ENCODE data around the gene TCAF2.
"Not testable (repeated sequence)": the region's sequence is repeated elsewhere in the genome, so short reads cannot be mapped to it uniquely, and the experiment has no call there.

Gene TCAF2

DNA sequence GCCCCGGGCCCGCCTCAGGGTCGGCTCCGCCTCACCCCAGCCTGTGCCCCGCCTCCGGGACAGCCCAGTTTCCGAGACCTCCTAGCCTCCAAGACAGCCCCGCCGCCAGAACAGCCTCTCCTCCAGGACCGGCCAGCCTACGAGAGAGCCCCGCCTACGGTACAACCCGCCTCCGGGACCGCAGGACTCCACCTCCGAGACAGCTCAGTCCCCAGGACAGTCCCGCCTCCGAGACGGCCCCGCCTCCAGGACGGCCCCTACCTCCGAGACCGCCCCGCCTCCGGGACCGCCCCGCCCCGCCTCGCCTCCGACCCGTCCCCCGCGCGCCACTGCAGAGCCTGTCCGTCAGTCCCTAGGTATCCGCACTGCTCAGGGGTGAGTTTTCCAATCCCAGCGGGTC, at the start of gene TCAF2:
Gene TCAF2 (plus strand): TSS at position 329 of the 400 bp plus-strand sequence.
- not testable (repeated sequence) for DNase-seq (ENCODE audit: low spot score)

GRCh38 chr7:143571501-143571900, 49.3 kb upstream of the TCAF2 start, which contains the start of gene CTAGE15:
Gene CTAGE15 (plus strand): TSS chr7:143571801. CDS start chr7:143571818, 17 bp downstream.
- not testable (repeated sequence) for DNase-seq (ENCODE audit: low spot score)

GRCh38 chr7:143588183-143588582, 32.6 kb upstream of the TCAF2 start:
- DNase-seq (ENCODE audit: low spot score): not testable (repeated sequence)

DNA sequence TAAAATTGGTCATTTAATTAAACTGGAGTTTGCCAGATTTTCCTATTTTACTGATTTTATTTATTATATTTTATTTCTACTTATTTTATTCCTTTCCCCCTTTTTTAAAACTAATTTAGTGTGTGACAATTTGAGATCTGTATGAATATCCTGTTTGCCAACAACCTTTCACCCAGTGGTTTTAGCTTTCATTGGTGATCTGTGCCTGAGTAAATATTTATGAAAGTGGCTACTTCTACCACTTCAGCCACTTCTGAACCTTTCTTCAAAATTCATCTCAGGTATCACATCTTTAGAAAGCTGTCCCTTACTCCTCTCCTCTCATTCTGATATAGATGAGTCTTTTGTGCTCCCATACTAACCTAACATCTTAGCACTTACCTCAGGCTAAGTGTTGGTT, 30.9 kb upstream of the TCAF2 start:
- DNase-seq (ENCODE audit: low spot score): not testable (repeated sequence)

DNA sequence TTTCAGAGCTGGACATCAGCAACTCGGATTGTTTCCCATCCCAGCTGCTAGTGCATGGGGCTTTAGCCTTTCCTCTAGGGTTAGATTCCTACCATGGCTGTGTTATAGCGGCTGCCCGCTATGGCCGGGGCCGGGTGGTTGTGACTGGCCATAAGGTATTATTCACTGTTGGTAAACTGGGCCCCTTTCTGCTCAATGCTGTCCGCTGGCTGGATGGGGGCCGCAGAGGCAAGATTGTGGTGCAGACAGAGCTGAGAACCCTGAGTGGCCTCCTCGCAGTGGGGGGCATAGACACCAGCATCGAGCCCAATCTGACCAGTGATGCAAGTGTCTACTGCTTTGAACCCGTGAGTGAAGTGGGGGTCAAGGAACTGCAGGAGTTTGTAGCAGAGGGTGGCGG, 22.7 kb upstream of the TCAF2 start:
- not testable (repeated sequence) for DNase-seq (ENCODE audit: low spot score)

- DNase-seq (ENCODE audit: low spot score): not testable (repeated sequence)
These were observed 17.2 kb upstream of the TCAF2 start for GRCh38 chr7:143603549-143603948.

DNA sequence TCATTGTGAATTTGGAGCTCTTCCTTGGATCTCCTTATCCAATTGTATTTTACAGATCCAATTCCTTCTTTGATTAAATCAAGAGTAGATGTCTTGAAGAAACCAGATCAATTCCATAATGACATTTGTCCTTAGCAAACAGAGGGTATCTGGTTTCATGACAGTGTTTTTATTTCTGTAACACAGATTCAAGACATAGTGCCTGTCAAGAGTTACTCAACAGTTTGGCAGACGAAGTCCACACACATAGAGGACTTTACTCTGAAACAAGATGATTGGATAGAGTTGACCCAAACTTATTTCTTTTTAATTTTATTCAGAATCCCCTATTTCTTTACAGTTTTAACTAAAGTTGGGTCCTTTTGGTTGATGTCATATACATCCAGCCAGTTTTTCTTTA, 14.7 kb upstream of the TCAF2 start:
- not testable (repeated sequence) for DNase-seq (ENCODE audit: low spot score)

GRCh38 chr7:143615545-143615944, 5.2 kb upstream of the TCAF2 start:
- not testable (repeated sequence) for DNase-seq (ENCODE audit: low spot score)

DNA sequence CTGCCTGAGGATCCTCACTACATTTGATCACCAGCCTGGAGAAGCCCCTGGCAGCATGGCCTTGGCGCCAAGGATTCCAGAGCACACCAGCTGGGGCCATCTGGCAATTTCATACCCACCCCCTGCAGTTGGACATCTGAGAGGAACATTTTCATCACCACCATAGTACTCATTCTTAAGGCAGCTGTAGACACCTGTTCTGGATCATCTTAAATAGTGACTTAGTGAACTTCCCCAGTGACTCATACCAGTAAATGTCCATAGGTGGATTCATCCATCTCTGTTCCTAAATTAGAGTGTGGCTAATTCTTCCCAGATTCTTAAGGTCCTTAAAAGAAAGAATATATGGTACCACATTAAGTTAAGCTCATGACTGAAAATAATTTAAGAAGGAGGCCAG, 3.6 kb upstream of the TCAF2 start:
- DNase-seq (ENCODE audit: low spot score): not testable (repeated sequence)

- not testable (repeated sequence) for DNase-seq (ENCODE audit: low spot score)
These were observed 716 bp upstream of the TCAF2 start for GRCh38 chr7:143620058-143620457.

DNA sequence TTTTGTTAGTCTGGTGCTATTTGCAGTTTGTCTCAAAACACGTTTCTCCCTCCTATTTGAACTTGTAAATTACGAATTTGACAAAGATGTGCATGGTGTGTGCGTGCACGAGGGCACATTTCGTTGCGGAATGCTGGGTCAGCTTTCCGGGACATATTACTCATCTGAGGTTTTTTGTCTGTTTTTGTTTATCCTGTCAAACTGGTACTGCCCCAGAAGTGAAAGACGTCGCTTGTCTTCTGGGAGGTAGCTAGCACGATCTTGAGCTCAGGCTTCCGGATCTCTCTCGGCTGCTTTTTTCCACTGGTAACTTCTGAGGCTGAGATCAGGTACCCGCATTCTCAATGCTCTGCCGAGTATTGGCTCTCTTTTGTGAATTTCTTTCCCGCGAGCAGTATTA, 401 bp downstream of the TCAF2 start:
- not testable (repeated sequence) for DNase-seq (ENCODE audit: low spot score)

GRCh38 chr7:143622130-143622529, 1.4 kb downstream of the TCAF2 start:
- not testable (repeated sequence) for DNase-seq (ENCODE audit: low spot score)

DNA sequence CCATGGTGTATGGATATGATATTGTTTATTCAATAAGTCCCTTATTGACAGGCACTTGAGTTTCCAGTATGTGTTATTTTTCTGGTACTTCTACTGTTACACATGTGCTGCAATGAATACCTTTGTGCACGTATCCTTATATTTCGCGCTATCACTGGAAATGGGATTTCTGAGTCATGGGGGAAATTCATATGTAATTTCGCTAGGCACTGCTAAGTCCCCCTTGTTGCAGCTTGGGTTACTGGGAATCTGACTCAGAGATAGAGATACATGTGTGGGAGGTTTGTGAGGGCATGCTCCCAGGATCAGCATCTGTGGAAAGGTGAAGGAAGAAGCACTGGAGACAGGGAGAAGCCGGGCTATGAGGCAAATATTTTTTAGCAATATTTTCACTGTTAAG, 9.9 kb downstream of the TCAF2 start:
- DNase-seq (ENCODE audit: low spot score): not testable (repeated sequence)

DNA sequence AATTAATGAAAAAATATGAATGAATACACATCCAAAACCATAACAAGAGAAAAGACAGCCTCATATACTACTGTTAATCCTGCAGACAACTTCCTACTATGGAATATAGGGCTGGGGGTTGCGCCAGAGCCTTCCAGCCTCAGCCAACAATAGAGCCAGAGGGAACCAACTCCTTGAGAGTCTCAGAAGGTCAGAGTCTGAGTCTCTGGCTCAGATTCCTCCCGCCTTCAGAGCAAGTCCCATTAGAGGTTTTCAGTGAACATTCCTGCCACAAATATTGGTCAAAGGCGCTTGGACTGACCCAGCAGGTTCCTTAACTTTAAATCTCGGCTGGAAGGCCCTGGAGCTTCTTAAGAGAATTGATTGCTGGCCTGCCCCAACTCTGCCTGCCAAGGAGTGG, 11.7 kb downstream of the TCAF2 start:
- not testable (repeated sequence) for DNase-seq (ENCODE audit: low spot score)

- not testable (repeated sequence) for DNase-seq (ENCODE audit: low spot score)
These were observed 12.3 kb downstream of the TCAF2 start for GRCh38 chr7:143633013-143633618.

DNA sequence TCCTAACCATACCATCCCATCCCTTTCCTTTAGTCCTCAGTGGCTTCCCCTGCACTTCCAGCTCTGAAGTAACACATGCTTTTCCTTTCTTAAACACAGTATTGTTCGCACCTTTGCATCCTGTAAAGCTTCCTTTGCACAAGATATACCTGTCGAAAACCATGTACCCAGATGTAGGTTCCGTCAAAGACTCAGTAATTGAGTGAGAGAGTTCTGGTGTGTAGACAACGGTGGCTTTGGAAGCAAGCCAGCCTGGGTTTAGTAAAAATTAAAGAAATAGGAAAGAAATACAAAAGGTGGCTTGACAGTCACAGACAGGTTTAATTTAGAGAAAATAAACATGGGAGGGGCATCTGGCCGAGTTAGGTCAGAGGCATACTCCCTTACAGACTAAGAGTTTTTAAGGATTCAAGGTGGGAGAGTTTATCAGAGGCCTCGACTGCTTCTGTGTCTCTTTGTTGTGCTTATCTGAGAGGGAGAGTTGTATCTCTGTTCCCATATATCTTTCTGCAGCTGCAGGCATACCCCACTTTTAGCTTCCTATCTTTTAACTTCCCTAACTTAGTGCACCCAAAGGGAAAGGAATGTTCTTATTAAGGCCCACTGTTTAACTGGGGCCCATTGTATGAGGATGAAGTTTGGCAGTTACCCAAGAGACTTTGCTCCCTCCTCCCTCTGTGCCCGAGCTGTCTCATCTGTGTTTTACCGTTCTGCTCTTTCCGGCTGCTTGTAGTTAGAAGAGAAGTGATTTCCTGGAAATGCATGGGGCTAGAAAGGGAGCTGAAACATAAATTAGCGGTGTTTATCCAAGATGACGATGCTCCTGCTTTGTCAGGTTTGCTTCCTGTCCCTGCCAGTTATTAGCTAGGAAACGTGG, 14.8 kb downstream of the TCAF2 start:
- not testable (repeated sequence) for DNase-seq (ENCODE audit: low spot score)

- not testable (repeated sequence) for DNase-seq (ENCODE audit: low spot score)
These were observed 18.6 kb downstream of the TCAF2 start for GRCh38 chr7:143639372-143639771.

DNA sequence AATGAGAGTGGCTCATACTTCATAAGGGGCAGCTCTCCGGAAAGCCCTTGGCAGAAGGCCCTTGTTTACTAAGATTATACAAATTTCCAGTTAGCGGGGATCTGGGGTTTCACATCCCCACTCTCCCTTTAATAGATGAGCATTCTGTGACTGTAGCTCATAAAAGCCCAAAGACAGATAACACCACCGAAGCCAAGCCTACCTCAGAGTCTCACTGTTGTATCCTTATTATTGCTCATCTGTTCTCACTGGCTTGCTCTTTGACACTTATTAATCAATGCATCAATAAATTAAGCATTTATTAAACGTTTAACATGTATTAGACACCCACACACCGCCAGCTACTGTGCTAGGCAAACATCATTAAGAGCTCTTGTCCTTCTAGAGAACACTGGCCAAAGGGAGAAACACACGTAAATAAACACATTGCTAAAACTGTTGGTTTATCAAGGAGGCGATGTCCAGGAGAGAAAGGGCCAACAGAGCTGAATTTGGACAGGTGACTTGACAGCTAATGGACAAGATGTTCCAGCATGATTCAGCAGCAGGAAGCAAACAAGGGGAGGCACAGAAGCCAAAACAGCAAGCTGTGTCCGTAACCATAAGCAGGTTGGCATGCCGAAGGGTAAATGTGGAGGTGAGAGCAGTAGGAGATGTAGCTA, 19.9 kb downstream of the TCAF2 start:
- DNase-seq (ENCODE audit: low spot score): not testable (repeated sequence)

- DNase-seq (ENCODE audit: low spot score): not testable (repeated sequence)
These were observed 25.8 kb downstream of the TCAF2 start for GRCh38 chr7:143646598-143646997.

DNA sequence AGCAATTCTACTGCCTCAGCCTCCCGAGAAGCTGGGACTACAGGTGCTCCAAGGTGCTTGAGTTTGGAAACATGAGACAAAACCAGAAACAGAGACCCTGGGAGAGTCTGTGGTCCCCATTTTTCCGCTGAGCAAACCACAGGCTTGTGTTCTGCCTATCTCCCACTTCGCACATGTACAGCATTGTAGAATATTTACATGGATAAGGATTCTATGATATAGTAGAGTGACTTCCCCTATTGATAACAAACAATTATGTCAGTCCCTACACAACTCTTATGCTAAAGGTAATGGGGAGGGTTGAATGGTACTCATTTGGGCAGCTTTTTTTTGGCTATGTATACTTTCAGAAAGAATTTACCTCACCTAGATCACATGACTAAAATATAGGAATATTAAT, 29.1 kb downstream of the TCAF2 start:
- DNase-seq (ENCODE audit: low spot score): not testable (repeated sequence)

DNA sequence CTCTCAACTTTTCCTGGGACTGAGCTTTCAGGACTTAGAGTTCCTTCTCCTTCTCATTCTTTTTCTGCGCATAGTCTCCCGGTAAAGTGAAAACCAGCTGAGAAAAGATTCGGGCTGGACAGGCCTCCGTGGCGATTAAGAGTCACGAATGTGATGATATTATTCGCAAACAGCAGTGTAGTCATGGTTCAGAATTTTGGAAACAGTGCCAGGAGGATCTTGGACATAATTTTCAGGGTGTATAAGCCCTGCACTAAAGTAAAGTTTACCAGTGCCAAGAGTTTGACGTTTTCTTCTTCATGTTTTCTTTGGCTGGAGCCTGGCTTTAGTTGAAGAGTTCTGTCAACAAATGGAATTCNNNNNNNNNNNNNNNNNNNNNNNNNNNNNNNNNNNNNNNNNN, 29.7 kb downstream of the TCAF2 start:
- not testable (repeated sequence) for DNase-seq (ENCODE audit: low spot score)

All from iPS-NIHi11 (cell line).